HG02798 (cell line): ENCODE data around the gene HSPA6.
"Not testable (repeated sequence)": the region's sequence is repeated elsewhere in the genome, so short reads cannot be mapped to it uniquely, and the experiment has no call there.

ENCODE experiments used
- ATAC-seq: cut with Tn5 transposase; IDR thresholded peaks from one replicate; pipeline ENCODE4 v1.9.1; 2021; ENCODE audit warnings: mild to moderate bottlenecking; ENCODE audit not compliant: unreplicated experiment, poor library complexity

HSPA6 gene

DNA sequence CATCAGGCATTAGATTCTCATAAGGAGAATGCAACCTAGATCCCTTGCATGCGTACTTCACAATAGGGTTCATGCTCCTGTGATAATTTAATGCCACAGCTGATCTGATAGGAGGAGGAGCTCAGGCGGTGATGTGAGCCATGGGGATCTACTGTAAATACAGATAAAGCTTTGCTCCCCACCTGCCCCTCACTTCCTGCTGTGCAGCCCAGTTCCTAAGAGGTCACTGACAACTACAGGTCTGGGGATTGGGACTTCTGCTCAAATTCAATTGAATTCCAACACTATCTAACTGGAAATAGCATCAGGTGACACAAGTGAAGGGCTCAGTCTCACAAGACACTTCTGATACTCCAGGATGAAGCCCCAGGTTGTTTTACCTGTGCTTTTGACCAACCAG lies 32.6 kb downstream of the HSPA6 start:
- ATAC-seq: not testable (repeated sequence)

DNA sequence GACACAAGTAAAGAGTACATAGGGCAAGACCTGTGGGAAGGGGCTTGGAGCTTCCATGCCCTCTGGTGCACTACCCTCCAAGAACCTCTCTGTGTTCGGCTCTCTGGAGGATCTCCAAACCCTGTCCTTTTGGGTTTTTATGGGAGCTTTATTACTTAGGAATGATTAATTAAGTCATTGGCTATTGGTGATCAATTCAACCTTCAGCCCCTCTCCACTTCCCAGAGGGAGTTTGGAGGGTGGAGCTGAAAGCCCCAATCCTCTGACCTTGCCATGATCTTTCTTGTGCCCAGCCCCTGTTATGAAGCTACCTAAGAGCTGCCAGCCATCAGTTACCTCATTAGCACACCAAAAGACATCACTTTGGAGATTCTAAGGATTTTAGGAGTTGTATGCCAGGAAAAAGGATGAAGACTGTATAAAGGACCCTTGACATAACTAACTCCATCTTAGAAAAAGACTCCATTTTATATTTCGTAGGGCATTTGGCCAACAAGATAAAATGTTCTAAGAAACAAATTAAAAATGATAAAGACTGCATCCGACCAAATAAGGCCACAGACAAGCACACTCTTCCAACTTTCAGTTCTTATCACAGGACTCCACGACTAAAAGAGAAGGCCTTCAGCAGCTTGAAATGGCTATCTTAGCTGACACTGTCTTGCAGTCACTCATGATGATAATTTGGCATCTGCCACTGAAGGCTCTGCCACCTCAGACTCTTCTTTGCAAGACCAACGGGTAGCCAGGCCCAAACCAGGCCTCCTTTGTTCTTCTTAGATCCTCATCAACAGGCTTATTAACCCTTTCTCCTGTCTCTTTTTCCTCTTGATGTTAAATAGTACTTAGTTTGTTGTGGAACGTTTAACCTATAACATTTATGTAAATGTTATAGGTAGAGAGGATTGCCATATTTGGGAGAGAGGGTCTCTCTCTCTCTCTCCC lies 33.4 kb downstream of the HSPA6 start:
- ATAC-seq: not testable (repeated sequence)

DNA sequence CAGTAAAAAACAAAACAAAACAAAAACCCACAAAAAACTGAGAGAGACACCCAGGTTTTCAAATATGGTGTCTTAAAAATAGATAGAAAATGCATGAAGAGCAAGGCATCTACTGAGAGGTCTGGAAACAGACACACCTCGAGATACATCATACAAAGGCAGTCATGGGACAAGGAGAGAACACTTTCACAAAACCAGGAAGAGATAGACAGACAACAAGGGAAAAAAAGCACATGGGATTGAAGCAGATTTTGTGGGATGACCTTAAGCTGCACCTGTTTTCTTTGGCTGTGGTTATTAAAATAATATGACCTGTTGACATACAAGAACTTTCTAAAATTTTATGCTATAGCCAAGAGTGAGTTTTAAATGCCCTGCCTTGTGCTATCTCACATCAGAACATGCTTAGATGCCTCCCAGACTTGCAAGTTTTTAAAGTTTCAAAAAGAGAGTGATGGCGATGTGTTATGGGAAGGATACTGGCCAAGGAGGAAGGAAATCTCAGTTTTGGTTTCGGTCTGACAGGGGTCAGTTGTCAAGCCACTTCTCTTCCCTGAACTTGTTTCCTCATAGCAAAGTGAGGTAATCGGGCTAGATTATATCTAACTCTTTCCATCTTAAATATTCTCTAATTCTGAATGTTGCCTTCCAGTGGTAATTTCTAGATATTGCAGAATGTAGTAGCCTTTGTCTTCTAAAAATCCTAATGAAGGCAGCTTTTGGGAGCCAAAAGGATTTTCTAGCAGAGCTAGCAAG lies 36.8 kb downstream of the HSPA6 start:
- ATAC-seq: peak; percentile 48

DNA sequence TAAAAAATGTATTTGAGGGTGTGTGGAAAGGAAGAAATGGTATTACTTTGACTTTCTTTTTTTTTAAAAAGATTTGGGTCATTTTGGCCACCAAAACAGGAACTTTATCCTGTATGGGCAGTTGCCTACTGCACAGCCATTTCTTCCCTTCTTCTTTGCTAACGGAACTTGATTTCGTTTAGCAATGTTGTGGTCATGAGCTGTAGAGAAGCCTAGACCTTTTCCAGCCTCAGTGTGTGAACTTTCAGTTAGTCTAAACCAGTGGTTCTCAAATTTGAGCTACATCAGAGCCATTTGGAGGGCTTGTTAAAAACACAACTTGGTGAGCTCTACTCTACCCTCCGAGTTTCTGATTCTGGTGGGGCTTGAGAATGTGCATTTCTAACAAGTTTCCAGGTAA lies 38.1 kb downstream of the HSPA6 start:
- not testable (repeated sequence) for ATAC-seq

DNA sequence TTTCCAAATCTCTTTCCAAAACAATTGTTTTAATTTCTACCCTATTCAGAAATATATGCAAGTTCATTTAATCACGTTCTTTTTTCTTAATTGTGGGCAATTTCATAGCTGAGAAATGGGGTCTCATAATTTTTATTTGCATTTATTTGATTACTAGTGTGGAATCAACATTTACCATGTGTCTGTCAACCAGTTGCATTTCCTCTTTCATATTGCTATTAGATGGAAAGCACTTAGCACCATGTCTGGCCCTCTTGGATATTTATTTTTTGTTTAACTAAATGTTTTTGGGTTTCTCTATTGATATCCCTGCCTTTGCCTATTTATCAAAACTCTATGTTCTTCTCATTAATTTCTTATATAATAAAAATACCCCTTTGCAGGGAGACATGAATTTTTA lies 39.2 kb downstream of the HSPA6 start:
- ATAC-seq: not testable (repeated sequence)

DNA sequence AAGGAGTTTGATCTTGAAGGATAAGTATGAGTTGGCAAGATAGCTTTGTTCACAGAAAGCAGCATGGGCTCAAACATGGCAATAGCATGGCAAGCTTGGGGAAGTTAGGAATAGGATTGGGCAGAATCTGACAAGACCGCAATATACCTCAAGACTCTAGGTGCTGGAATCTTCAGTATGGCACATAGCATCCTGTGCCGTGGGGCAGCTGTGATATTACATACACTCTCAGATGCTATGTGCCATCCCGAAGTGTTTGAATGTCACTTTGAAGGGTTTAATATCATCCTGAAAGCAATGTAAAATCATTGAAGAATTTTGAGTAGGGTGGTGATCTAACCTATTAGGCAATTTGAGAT lies 42.2 kb downstream of the HSPA6 start:
- not testable (repeated sequence) for ATAC-seq

DNA sequence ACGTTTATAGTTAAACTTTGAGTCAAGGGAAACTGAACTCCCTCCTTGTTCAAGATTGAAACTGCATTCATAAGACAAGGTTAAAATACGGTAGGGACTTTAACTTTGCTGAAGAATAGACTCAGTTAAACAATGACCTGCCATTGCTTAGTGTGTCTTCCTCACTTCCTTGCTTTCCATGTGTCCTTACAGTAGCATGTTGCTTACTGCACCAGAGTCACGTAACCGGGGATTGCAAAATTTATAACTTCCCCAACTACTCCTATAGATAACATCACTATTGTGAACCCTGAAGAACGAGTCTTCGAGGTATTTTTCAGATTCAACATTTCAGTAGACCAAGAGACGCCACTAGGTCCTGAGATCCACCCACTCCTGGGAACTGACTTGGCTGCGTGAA lies 47.4 kb downstream of the HSPA6 start:
- ATAC-seq: not testable (repeated sequence)
